ENCODE results near the gene PRMT2.

The PRMT2 gene

GRCh38 chr21:46641656-46642055 lies 6.2 kb downstream of the PRMT2 start:
- no peak for DNase-seq (ENCODE audit: low read depth)

DNA sequence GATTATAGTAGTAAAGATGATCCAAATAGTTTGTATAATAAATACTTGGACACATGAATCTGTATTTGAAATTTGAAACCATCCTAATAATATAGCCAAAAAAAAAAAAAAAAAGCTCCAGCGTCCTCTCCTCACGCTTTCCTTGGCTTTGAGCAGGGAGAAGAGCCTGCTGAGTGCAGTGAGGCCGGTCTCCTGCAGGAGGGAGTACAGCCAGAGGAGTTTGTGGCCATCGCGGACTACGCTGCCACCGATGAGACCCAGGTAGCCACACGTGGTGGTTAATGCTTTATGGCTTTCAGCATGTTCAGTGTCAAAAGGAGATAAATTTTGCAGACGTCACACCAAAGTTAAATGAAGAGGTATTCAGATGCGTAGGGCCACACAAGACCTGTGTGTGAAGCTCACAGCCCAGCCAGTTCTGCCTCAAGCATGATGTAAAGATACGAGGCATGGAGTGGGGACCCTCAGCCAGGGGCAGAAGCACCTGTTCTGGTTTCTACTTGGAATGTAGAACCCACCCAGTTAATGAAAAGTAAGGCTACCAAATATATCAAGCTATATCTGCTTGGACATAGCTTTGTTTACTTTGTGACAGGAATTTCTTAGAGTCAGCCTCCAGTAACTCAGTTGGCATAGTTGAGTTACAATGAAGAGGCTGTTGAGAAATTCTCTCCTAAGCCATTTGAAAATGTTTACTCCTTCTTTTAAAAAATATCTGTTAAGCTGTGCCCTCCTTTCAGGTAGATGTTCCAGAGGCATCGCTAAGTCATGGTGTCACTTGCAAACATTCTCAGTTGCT lies 8.1 kb downstream of the PRMT2 start:
- DNase-seq (ENCODE audit: low read depth), result no peak

DNA sequence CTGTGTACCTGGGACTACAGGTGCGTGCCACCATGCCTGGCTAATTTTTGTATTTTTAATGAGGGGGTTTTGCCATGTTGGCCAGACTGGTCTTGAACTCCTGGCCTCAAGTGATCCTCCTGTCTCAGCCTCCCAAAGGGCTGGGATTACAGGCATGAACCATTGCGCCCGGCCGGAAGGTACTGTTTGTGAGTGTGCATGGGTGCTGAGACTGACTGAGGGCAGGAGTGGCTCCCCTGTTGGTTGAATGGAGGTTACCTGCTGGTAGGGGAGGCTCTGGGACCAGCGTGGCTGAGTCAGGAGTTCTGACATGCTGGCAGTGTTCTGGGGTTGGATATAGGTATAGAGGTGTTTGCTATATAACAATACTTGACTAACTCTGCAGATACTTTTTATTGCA lies 10.4 kb downstream of the PRMT2 start:
- no peak for DNase-seq (ENCODE audit: low read depth)

DNA sequence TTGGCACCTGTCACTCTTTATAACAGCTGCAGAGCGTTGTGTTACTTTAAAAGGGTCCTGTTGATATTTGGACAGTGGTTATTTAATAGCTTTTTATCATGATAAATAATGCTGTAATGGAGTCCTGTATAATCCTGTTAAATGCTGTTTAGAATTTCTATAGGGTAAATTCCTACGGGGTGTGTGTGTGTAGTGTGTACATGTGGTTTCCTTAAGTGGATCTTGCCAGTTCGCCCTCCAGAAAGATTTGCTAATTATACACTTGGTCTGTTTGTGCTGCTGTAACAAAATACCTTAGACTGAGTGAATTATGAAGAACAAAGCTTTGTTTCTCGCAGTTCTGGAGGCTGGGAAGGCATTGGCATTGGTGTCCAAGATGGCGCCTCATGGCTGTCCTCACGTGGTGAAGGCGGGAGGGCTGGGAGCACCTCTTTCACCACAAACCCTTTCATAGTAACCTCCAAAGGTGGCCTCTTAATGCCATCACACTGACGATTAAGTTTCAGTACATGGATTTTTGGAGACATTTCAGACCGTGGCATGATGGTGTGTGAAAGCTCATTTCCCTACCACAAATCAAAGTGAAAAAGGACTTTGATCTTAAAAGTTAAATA lies 11.2 kb downstream of the PRMT2 start:
- no peak for DNase-seq (ENCODE audit: low read depth)

DNA sequence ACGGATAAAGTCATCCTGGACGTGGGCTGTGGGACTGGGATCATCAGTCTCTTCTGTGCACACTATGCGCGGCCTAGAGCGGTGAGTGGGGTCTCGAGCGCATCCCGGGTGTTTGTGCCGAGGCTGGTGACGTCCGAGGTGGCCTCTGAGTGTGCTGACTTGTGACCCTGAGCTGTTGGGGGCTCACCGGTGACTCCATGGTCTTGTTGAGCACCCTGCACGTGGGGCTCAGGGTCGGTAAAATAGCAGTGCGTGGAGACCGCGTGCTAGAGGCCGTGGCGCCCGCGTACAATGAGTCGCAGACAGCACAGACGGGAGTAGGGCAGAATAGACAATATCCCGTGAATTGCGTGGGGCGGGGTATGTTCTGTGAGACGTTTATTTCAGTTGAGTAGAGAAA lies 13.1 kb downstream of the PRMT2 start:
- no peak for DNase-seq (ENCODE audit: low read depth)

- no peak for DNase-seq (ENCODE audit: low read depth)
Measured at GRCh38 chr21:46649356-46649755, 13.9 kb downstream of the PRMT2 start.

- no peak for DNase-seq (ENCODE audit: low read depth)
Measured at GRCh38 chr21:46650476-46651098, 15.1 kb downstream of the PRMT2 start.

GRCh38 chr21:46651121-46651520 lies 15.6 kb downstream of the PRMT2 start:
- DNase-seq (ENCODE audit: low read depth), result no peak

GRCh38 chr21:46655230-46655629 lies 19.8 kb downstream of the PRMT2 start:
- no peak for DNase-seq (ENCODE audit: low read depth)

DNA sequence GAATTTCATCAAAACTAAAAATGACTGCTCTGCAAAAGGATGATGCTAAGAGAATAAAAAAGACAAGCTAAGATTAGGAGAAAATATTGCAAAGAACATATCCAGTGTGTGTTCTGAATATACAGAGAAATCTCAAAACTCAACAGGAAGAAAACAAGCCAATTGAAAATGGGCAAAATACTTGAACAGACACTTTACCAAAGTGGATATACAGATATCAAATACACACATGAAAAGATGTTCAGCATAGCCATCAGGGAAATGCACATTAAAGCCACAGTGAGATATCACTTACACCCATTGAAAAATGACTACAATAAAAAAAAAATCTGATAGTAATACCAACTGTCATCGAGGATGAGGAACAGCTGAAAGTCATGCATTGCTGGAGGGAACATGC lies 21.3 kb downstream of the PRMT2 start:
- DNase-seq (ENCODE audit: low read depth), result no peak

DNA sequence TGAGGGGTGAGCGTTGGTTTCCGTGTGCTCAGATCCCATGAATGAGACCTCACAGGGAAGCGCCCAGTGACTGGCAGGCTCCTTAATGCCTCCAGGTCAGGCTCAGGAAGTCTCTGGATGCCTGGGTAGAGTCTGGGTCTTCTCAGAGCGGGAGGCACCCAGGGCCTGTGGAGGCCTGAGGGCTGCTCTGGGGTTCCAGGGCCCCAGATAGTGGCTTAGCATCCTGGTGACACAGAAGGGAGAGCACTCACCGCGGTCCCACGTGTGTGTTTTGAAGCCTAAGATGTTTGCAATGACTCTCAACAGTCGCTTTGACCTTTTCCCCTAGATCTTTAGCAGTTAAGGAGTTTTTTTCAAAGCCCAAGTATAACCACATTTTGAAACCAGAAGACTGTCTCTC lies 25.0 kb downstream of the PRMT2 start:
- no peak for DNase-seq (ENCODE audit: low read depth)

GRCh38 chr21:46661211-46661625 lies 25.7 kb downstream of the PRMT2 start:
- DNase-seq (ENCODE audit: low read depth), result no peak

DNA sequence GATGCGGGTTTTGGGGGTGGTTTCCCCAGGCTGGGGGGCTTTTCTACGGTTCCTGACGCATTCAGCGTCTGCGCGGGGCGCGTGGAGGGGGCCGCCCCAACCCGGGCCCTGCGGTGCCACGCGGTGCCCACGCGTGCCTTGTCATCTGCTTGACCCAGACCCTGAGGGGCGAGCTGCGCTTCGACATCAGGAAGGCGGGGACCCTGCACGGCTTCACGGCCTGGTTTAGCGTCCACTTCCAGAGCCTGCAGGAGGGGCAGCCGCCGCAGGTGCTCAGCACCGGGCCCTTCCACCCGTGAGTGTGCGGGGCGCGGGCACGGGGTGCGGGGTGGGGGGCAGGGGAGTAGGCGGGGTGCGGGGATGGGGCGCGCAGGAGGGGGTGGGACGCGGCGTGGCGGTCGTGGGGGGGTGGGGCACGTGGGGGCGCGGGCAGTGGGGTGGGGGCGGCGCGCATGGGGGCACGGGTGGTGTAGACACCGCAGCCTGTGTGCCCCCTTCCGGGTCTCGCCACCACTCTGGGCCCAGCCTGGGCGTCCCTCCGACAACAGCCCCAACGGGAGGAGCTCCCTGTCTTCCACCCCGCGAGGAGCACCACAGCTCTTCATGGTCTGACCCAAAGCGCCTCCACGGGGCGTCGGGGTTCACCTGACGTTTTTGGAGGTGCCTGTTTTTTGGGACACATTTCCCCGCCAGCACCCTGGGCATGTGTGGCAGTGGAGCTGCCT lies 26.3 kb downstream of the PRMT2 start:
- no peak for DNase-seq (ENCODE audit: low read depth)

GRCh38 chr21:46662367-46662654 lies 26.8 kb downstream of the PRMT2 start:
- DNase-seq (ENCODE audit: low read depth), result no peak

DNA sequence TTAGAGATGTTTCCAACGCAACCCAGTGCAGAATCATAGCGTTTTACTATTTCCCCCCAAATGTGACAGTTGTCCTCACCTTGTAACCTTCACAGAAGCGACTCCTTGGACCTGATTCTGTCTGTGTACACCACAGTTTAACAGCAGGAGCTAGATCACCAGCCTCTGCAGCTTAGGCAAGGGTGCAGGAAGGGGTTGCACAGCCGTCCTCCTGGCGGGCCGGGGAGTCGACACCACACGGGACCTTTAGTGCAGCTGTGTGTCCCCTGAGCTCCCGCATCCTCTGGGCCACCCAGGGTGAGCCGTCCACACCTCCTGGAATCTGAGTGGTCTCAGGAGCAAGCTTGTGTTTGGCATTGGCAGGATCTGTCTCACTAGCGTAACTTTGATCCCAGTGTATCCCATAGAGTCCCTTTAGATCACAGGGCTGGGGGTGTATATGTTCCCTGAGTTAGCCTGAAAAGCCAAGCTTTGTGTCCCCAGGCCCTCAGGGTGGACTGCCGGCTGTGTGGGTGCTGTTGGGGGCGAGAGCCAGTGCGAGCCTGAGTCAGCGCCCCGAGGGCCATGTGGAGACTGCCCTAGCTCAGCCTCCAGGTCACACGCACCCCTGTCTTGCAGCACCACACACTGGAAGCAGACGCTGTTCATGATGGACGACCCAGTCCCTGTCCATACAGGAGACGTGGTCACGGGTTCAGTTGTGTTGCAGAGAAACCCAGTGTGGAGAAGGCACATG lies 27.5 kb downstream of the PRMT2 start:
- no peak for DNase-seq (ENCODE audit: low read depth)

DNA sequence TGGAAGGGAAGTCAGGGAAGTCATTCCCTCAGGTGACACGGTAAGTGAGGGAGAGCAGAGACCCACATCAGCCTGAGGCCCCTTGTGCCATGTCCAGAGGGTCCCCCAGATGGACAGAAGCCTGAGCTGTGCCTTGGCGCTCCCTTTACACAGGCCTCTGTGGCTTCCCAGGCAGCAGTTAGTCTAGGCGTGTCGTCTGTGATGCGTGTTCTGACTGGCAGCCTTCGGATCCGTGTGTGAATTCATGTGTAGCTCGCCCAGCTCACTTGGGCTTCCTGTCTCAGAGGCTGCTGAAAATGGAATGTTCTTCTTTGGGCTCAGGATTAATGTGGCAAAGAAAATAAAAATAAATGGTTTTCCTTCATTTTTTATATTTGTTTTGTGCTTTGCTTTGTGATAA lies 28.3 kb downstream of the PRMT2 start:
- DNase-seq (ENCODE audit: low read depth), result no peak

DNA sequence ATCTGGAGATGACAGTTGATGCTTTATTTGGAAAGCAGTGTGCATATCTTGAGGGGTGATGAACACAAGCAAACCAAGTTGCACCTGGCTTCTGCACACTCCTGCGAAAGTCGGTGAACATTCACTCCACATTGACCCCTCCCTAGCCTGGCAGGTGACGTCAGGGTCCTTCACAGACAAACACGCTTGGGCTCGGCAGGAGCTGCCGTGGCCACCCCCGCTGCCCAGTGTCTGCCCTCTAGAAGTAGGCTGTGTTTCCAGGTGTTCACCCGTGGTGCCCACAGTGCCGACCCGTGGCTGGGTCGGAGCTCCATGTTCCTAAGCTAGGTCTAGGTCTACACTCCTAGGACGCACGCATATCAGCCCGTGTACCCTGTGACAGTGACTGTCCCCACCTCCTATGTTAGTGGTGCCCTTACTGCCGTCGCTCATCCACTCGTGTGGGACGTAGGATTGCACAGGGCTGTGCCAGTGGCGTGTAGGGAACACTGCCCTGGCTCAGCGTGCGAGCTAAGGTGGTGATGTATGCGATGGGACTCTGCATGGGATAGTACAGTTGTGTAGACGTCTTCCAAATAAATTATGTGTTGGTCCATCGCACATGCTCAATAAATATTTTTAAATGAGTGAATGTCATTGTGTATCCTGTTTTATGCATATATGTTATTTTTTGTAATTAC lies 29.0 kb downstream of the PRMT2 start:
- no peak for DNase-seq (ENCODE audit: low read depth)

- DNase-seq (ENCODE audit: low read depth), result no peak
Measured at GRCh38 chr21:46665566-46665965, 30.1 kb downstream of the PRMT2 start.

GRCh38 chr21:46666941-46667740 lies 31.7 kb downstream of the PRMT2 start:
- DNase-seq (ENCODE audit: low read depth), result no peak

GRCh38 chr21:46667741-46668380 lies 32.4 kb downstream of the PRMT2 start:
- no peak for DNase-seq (ENCODE audit: low read depth)
